Endothelial cell of umbilical vein (primary cell): Measurements from ENCODE around the gene IKZF1.

Experiments used
- POLR2AphosphoS5 ChIP-seq: IDR thresholded peaks from 2 replicates; pipeline ENCODE4 v1.6.1; 2012; ENCODE audit warnings: low read depth, mild to moderate bottlenecking, control low read depth, low read length, moderate library complexity; ENCODE audit not compliant: insufficient read depth
- TF ChIP-seq, protein P1 (sequence below), 2 donors: IDR thresholded peaks; 1 replicate in 1 of 2; 2 replicates in 1 of 2; pipeline ENCODE4 v1.5.1; 2011; ENCODE audit warnings: low read length in 2 of 2, mild to moderate bottlenecking in 2 of 2, moderate library complexity in 2 of 2, control low read depth in 1 of 2, inconsistent platforms in 1 of 2, low read depth in 1 of 2; ENCODE audit not compliant: insufficient read depth in 1 of 2; ENCODE audit errors: extremely low read depth in 1 of 2

- TF ChIP-seq, protein P1, sequence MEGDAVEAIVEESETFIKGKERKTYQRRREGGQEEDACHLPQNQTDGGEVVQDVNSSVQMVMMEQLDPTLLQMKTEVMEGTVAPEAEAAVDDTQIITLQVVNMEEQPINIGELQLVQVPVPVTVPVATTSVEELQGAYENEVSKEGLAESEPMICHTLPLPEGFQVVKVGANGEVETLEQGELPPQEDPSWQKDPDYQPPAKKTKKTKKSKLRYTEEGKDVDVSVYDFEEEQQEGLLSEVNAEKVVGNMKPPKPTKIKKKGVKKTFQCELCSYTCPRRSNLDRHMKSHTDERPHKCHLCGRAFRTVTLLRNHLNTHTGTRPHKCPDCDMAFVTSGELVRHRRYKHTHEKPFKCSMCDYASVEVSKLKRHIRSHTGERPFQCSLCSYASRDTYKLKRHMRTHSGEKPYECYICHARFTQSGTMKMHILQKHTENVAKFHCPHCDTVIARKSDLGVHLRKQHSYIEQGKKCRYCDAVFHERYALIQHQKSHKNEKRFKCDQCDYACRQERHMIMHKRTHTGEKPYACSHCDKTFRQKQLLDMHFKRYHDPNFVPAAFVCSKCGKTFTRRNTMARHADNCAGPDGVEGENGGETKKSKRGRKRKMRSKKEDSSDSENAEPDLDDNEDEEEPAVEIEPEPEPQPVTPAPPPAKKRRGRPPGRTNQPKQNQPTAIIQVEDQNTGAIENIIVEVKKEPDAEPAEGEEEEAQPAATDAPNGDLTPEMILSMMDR (IDR thresholded peaks at IDR 0.05; ENCODE audit: extremely low read depth in 1 of 2, insufficient read depth in 1 of 2, low read depth in 1 of 2, low read length in 2 of 2) = no peak
- no peak for TF ChIP-seq POLR2AphosphoS5
Measured at GRCh38 chr7:50363327-50364060, 59.0 kb downstream of the IKZF1 start.
